Hepatocyte (in vitro differentiated cells): ENCODE data around the gene DSCAM.

ENCODE experiments used
- CTCF ChIP-seq: fragments of 200-600 bp; sonication (generic); IDR thresholded peaks from 2 replicates; pipeline ENCODE4 v1.5.1; 2016; ENCODE audit warnings: antibody characterized with exemption, mild to moderate bottlenecking; ENCODE audit not compliant: poor library complexity
- EZH2phosphoT487 ChIP-seq: fragments of 200-600 bp; sonication (generic); IDR thresholded peaks from one replicate; pipeline ENCODE4 v1.6.1; 2018; ENCODE audit warnings: antibody characterized with exemption, mild to moderate bottlenecking, low read depth, moderate library complexity; ENCODE audit not compliant: unreplicated experiment, severe bottlenecking

- TF ChIP-seq CTCF (no peak), EZH2phosphoT487 (no peak)
Measured at GRCh38 chr21:40562242-40563002, 284.5 kb downstream of the DSCAM start.
